H4 (cell line): ENCODE measurements around the gene RDH12. TPM values are rescaled to one million over a fixed set of nuclear protein-coding genes. Genes with fewer than 3 reads are reported as not detected.

Experiments
- DNase-seq: peaks from one replicate; pipeline ENCODE4 v3.0.0-alpha.2; 2015; ENCODE audit warnings: low spot score
- total RNA-seq: library from RNA; depleted of rRNA; stranded (reverse); fragments of >200 nt; shearing (Covaris generic); gene quantifications from 2 replicates; pipeline ENCODE4 v1.2.3, GENCODE V29; 2014; rRNA removed

The RDH12 gene
- total RNA-seq, 1 experiment from 2014 or later = 0.79 TPM

DNA sequence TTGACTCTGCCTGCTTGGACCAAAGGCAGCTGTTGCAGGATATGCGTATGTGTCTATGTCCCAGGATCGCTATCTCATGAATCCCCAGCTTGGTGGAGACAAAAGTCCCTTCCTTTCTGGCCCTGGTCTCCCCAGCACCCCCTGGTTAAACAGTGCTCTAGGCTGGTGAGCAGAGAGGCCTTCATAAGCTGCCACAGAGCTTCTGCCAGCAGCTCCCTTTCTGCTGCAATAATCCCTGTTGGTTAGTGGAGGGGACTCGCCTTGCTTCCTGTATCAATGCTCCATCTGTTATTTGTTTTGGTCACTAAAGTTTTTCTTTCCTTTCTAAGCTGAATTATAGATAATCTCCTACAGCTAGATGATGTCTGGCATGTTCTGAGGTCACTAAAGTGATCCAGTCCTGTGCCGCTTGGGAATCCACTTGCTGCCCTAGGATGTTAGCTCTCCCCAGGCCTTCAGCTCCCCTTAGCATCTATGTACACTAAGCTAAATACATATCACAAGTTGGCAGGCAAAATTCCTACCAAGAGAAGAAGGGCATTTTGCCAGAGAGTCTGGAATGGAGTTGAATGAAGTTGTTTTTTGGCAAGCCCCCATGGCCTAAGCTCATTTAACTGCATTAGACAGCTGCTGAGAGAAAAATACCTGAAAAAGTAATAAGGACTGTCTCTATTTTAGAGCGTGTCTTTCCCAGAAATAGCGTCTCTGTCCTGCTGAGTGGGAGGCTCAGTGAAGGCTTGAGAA is 47.8 kb downstream of the RDH12 start:
- DNase-seq = no peak

DNA sequence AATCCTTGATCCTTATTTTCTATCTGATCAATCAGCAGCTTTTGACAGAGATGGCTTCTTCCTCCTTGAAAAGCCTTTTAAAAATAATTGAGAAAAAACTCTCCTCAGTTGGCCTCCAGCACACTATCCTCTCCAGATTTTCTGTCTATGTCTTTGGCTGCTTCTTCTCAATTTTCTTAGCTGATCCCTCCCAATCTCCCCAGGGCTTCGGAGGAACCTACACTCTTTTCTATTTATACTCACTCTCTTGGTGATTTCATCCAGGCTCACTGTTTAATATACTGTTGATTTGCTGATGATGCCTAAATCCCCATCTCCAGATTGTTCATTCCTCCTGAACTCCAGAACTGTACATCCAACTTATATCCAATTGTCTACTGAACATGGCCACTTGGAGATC is 54.8 kb downstream of the RDH12 start:
- DNase-seq = no peak

DNA sequence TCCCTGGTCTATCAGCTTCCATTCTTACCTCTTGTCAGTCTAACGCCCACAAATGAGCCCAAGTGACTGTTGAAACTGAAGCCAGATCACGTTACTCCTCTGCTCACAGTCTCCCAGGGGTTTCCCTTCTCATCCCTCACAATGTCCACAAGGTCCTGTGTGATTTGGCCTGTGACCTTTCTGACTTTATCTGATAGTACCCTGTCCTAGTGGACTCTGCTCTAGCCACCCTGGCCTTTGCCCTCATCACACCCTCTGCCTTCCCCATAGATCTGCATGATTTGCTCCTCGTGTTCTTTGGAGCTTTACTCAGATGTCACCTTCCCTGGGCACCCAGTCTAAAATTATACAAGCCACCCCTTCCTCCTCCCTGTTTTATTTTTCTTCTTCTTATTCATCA is 55.5 kb downstream of the RDH12 start:
- no peak for DNase-seq

DNA sequence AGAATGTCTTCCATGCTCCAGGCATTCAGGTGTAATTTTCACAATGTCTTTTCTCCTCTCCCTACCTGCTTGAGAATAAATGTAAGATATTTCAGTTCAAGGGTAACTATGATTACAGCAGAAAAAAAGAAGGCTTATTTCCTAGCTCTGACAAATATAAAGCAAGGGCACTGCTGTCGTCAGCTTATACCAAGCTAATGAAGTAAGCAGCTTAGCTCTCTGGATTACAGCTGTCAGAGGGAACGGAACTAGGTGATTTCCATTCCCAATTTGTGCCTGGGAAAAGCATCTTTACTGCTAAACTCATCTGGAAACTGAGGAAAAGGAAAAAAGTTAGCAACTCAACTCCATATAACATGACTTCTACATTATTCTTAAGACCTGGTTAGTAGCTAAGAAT is 58.2 kb downstream of the RDH12 start:
- DNase-seq = no peak

DNA sequence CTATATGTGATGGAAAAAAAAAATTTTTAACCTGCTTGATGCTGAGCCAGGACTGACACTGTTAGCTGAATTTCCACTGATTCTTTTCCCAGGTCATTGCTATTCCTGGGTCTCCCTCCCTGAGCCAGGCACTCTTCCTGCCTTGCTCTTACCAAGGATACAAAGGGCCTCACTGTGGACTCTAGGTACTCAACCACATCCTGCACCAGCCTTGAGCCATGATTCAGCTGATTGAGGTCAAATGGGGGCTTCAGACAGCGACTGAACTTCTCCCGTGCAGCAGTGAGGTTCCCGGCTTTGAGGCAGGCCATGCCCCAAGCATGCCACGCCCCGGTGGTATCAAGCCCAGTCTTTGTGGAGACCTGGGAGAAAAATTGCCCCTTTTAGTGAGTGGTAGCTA is 60.4 kb downstream of the RDH12 start:
- no peak for DNase-seq

DNA sequence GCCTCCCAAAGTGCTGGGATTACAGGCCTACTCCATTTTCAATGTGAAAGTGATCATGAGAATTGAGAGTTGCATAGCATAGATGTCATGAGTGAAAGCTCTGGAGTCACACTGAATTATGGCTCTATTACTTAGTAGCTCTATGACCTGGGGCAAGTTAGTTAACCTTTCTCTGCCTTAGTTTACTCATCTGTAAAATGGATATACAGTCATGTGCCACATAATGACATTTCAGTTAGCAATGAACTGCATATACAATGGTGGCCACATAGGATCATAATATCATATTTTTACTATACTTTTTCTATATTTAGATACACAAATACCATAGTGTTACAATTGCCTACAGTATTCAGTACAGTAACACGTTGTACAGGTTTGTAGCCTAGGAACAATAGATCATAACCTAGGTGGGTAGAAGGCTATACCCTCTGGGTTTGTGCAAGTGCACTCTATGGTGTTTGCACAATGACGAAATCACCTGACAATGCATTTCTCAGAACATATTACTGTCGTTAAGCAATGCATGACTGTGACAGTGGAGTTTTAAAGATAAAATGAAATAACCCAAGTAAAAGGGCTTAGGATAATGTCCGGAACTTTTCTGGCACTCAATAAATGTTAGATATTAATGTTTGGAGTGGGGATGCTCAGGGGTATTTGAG is 61.6 kb downstream of the RDH12 start:
- DNase-seq = no peak

DNA sequence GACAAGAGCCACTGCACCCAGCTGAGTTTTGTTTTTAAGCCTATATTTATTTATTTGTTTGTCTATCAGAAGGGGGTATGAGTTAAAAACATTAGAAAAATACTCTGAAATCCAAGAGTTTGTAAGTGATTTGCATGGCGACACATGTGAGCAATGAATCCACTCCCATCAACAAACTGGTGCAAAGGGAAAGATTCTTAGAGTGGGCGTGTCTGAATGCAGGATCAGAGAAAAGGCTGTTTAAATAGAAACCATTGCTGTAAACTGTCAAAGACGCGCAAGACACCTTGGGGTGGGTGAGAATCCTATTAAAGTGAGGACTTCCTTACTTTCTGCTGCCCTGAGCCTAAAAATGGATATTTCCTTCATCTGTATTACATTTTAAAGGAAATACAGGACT is 62.8 kb downstream of the RDH12 start:
- DNase-seq = no peak

DNA sequence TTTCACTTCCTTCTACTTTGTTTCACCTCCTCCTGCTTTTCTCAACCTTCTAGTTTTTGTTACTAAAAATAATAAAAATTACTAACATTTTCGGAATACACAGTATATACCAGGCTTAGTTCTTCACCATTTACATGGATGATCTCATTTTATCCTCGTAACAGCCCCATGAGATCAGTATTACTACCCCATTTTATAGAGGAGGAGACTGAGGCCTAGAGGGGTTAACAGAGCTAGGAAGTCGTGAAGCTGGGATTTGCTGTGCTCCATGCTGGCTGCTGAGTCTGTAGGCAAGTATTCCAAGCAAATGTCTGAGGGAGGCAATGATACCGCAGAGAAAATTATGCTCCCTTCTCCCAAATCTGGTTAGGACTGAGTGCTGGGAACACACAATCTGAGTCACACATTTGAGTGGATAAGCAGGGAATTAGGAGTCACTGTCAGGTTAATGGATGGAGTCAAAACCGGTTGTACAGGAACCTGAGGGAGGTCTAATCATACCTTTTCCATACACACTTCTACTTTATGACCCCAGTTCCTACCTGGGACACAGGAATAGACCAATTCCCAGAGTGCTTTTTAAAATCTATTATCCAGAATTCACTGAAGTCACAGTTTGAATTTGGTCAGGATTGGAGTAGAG is 63.6 kb downstream of the RDH12 start:
- no peak for DNase-seq

DNA sequence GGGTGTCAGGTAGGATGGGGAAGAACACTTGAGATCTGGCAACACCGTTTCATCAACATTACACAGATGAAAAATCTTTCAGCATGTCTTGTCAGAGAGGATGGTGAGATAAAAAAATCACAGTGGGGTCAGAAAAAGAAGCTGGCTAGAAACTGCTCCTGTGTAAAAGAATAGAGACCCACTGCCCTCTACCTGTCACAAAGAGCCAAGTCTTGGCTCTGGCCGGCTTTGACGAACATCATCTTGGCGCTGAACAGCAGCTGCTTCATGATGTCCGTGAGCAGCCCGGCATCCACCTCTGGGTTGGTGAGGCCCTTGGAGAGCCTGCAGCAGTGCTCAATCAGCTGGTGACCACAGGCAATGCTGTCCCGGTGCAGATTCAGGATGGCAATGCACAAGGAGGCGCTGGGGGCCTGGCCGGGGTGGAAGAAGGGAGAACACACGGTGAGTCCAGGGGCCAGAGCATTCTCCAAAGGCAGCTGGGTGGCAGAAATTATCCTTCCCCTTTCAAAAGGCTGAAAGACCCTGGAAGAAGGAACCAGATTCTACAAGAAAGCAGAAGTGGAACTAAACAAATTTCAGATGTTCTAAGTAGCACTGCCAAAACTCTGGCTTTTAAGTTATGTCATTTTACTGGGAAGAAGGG is 64.5 kb downstream of the RDH12 start:
- no peak for DNase-seq

DNA sequence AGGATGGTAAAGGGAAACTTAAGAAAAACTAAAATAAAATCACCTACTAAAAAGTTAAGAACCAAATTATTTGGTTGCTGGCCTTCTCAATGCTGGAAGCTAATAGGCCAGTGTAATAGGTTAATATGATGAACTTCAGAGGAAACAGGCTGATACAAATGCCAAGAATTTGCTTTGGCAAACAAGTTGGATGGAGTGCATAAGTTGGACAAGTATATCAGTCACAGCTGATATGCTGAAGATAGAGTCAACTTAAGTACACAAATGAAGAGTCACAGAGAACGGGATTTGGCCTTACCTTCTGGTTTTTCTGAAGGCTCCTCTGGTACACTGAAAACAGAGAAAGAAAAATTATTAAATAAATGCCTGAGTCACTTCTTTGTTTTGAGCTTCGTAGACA is 66.5 kb downstream of the RDH12 start:
- no peak for DNase-seq

DNA sequence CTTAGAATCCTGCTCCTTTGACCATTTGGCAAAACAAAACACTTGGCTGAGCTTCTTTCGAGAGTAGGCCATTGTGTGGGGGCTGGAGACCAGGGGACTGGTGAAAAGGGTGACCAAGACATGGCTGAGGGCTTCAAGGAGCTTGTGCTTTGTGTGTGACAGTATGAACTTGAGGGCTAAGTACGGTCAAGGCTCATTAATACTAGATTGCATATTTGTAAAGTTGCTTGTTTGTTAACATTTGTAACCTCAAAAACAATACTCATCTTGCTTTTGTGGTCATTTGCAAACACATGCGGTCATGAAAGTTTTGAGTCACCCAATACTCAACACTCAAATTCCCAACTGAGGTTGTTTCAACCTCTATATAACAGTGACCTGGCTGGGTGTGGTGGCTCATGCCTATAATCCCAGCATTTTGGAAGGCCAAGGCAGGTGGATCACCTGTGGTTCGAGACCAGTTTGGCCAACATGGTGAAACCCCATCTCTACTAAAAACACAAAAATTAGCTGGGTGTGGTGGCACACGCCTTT is 72.2 kb downstream of the RDH12 start:
- DNase-seq = no peak

DNA sequence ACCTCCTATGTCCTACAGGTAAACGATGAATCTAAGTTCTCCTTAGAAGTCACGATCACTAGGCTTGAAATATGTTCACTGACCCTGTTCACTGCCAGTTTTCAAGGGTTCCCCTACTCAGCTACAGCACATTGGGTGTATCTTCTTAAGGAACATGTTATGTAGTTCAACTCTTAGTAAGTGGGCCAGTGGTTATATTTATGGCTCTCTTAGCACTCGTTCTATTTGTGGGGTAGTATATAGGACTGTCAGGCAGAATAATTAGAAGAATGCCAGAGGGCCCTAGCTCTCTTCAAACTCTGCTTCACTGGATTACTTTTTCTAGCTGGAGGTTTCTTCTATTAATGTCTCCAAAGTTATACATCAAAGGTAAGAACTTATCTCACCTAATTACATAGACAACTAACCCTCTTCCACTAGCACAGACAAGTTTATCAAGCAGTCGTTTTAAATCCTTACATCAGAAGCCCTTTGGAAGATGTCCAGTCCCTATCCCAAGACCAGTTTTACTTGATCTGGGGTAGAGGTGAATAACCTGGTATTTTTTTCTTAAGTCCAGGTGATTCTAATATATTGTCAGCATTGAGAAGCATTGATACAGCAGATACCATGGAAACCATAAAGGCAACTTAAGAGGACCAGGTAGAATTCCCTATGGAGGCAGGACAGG is 75.1 kb downstream of the RDH12 start:
- no peak for DNase-seq

DNA sequence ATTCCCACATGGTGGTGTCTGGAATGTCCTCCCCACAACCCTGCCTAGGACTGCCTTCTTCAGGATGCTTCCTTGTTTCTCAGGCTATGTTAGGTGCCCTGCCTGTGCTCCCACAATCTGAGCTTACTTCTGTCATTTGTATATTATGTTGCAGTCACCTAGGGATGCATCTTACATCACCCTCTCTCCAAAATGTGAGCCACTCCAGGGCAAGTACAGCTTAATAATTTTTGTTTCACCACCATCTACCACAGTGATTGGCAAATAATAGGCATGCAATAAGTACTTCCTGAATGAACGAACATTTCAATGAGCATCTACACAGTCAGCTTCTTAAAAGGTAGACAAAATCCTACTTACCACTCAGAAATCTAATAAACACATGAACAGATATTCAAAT is 77.1 kb downstream of the RDH12 start:
- DNase-seq = no peak

DNA sequence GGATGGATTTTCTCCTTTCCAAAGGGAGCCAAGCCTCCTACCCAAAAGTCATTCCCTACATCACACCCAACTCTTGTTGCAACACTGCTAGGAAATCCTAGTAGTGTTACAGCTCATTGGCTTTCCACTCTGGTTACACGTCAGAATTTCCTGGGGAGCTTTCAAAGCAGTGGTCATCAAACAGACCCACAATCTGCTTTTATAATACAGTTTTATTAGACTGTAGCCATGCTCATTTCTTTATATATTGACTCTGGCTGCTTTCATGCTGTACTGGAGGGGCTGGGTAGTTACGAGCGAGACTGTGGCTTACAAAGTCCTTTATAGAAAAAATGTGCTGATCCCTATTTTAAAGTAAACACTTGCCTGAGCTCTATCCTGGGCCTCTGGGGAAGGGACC is 80.4 kb downstream of the RDH12 start:
- DNase-seq = no peak

Other genes starting within 250 kb of the RDH12 start
- 4.9 and 5.7 TPM in 2 replicates for gene TMEM229B, start 213.2 kb upstream of the RDH12 start, total RNA-seq
- gene PLEKHH1, start 168.6 kb upstream of the RDH12 start, total RNA-seq = 0.94 and 1.8 TPM in 2 replicates
- gene PIGH, start 101.6 kb upstream of the RDH12 start, total RNA-seq = 27.5 and 31.5 TPM in 2 replicates
- 26.3 and 29.2 TPM in 2 replicates for gene ARG2, start 82.0 kb upstream of the RDH12 start, total RNA-seq
- 51.9 and 67.7 TPM in 2 replicates for gene VTI1B, start 27.3 kb upstream of the RDH12 start, total RNA-seq
- 115 and 116 TPM in 2 replicates for gene RDH11, start 6.1 kb upstream of the RDH12 start, total RNA-seq
- gene ZFYVE26, start 114.7 kb downstream of the RDH12 start, total RNA-seq = 6.4 and 7.1 TPM in 2 replicates
- gene RAD51B, start 117.9 kb downstream of the RDH12 start, total RNA-seq = 5.2 and 11.2 TPM in 2 replicates